Ovary (tissue), 3 donors: Measurements from ENCODE around the gene RNF126.

Experiments used
- POLR2A ChIP-seq: fragments of 450-650 bp; IDR thresholded peaks from one replicate; pipeline ENCODE4 v1.6.1; 2017; ENCODE audit warnings: antibody characterized with exemption, mild to moderate bottlenecking, moderate library complexity
- TF ChIP-seq, protein P1 (sequence below), 3 donors: fragments of 450-650 bp in 2 of 3; fragments of 200-600 bp in 1 of 3; IDR thresholded peaks; one replicate each; pipeline versions ENCODE4 v1.5.1 to v1.8.0; 2016 to 2022; ENCODE audit warnings: antibody characterized with exemption in 3 of 3, mild to moderate bottlenecking in 1 of 3
- donor health status: DM: no; HTN: no; CAD: no.

DNA sequence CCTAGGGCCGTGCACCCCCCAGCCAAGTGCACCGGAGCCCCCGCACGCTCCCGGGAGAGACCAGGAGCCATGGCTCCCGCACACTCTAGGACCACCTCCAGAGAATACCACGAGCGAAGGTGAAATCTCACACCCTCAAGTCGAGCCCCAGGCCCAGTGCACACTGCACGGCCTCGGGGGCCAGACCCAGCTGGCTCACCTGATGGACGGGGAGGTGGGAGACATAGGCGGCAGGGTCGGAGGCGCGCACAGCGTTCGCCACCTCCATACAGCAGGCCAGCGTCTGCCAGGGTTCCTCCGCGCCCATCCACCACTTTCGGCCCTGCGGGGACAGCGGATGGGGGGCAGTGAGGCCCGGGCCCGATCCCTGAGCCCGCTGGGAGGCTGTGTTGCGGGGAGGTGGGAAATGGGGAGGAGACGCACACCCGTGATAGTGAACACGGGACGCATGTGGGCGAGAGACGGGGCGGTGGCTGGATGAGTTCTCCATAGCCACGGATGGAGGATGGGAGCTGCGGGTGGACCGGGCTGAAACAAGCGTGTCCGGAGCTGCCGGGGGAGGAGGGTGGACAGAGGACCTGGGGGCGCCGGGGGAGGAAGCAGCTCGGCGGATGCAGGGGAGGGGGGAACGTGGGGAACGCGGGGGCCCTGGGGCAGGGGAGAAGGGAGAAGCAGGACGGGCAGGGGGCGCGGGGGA, 42.7 kb downstream of the RNF126 start:
- TF ChIP-seq POLR2A, result no peak
- TF ChIP-seq, protein P1, sequence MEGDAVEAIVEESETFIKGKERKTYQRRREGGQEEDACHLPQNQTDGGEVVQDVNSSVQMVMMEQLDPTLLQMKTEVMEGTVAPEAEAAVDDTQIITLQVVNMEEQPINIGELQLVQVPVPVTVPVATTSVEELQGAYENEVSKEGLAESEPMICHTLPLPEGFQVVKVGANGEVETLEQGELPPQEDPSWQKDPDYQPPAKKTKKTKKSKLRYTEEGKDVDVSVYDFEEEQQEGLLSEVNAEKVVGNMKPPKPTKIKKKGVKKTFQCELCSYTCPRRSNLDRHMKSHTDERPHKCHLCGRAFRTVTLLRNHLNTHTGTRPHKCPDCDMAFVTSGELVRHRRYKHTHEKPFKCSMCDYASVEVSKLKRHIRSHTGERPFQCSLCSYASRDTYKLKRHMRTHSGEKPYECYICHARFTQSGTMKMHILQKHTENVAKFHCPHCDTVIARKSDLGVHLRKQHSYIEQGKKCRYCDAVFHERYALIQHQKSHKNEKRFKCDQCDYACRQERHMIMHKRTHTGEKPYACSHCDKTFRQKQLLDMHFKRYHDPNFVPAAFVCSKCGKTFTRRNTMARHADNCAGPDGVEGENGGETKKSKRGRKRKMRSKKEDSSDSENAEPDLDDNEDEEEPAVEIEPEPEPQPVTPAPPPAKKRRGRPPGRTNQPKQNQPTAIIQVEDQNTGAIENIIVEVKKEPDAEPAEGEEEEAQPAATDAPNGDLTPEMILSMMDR (IDR thresholded peaks at IDR 0.05), result no peak
